ENCODE results near the gene DYRK1A.
A peak's percentile ranks its signal among the peaks of the same experiment; 100 is the strongest.

Gene DYRK1A

DNA sequence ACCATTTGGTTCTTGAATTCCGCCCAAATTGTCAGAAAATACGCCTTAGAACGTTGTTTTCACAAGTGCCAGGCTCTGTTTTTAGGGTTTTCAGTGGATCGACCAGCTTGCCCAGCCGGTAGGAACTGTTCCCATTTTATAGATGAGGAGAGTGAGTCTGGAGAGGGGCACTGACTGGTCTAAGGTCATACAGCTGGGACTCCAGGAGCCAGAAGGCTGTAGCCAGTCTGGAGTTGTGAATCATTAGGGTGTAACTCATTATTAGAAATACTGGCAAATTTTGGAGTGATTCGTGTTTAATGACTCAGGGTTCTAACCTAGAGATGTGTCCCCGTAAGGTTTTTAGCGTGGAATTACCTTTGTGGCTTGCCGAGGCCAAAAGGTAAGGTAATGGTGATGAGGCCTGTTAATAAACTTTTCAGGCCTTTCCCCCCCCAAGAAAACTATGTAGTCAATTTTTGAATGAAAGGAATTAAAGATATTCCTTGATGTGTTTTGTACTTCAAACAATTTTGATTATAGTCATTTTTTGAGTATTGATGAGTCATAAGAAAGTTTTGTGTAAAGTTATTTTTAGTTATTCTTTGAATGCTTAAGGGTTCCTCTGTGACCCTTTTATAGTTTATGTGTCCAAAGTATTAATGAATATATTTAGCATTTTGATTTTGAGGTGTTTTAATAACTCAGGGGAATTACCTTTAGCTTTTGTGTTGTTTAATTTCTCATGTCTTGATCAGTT is 2.1 kb downstream of the DYRK1A start:
- H3K27ac Mint-ChIP-seq (ENCODE audit: low read depth): peak overlapping the region; percentile 78
- no peak for DNase-seq (ENCODE audit: low spot score in 2 of 2)
- ATAC-seq (replicated peaks; ENCODE audit: extremely low read depth, poor library complexity, severe bottlenecking): no peak
- no peaks in the 10 kb centered on the region for H3K27me3 Mint-ChIP-seq
- peaks cover 22% of the 10 kb centered on the region for H3K36me3 Mint-ChIP-seq (ENCODE audit: insufficient read depth)
- H3K9me3 Mint-ChIP-seq: no peaks in the 10 kb centered on the region
- H3K4me1 Mint-ChIP-seq: peaks cover 65% of the 10 kb centered on the region
- H3K4me3 Mint-ChIP-seq: peak overlapping the region; percentile 100

DNA sequence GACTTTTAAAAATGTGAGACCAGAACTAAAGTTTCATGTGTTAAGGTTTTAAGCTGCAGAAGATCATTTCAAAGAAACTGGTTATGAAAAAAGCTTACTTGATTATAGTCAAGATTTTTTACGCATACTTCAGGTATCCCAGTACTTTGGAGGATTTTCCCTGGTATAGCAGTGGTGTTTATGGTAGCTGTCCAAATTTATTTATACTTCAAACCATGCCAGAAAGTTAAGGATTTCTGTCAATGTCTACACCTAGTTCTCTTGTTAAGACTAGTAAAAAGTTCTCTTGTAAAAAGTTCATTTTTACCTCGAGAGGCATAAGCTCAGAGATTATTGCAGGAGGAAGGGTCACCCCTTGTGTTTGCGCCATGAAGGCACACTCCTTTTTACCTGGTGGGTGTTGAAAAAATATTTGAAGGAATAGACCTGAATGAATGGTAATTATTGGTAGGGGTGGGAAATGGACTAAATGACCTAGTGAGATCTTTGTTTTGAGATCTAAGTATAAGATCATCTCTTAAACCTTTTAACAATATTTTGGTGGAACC is 2.8 kb downstream of the DYRK1A start:
- H3K9me3 Mint-ChIP-seq: no peaks in the 10 kb centered on the region
- DNase-seq (ENCODE audit: low spot score in 2 of 2) (no peak), ATAC-seq (replicated peaks; ENCODE audit: extremely low read depth, poor library complexity, severe bottlenecking) (no peak)
- H3K4me1 Mint-ChIP-seq: peaks cover 70% of the 10 kb centered on the region
- peaks cover 22% of the 10 kb centered on the region for H3K36me3 Mint-ChIP-seq (ENCODE audit: insufficient read depth)
- H3K27me3 Mint-ChIP-seq: no peaks in the 10 kb centered on the region
- peak overlapping the region; percentile 100 for H3K4me3 Mint-ChIP-seq
- peak overlapping the region; percentile 78 for H3K27ac Mint-ChIP-seq (ENCODE audit: low read depth)

DNA sequence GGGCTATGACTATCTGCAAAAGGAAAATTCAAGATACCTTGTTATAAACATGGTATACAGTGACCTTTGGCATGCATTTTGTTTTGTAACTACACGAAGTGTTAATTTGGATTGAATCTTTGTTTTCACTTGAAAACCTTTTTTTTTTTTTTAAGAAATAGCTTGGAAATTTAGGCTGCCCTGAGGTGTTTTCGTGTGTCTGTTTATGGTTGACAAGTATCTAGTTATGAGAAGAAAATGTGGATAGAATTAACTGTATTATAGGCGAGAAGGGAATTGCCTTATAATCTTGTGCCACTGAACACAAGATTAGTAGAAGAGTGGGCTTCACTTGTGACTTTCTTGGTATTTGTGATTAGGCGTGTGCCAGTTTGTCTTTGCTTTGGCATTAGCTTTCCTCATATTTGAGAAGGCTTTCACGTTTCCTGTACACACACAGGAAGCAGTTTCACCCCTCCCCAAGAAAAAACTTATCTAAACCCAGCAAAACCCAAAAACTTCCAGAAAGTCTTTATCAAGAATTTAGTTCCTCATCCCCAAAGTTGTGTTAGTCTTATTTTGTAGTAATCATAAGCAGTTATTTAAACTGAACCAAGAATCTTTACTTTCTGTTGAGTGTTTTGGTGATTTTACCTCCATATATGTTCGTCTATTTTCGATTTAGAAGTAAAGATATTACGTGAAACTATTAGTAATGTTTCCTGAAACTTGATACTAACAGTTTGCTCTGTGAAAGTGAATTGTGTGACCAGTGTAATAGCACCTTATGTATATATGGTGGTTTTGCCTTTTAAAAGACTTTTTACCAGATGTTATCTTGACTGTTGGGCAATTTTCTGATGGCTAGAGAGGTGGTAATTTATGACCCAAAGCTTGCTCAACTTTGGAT is 3.8 kb downstream of the DYRK1A start:
- H3K9me3 Mint-ChIP-seq: no peaks in the 10 kb centered on the region
- DNase-seq (ENCODE audit: low spot score in 2 of 2) (no peak), ATAC-seq (replicated peaks; ENCODE audit: extremely low read depth, poor library complexity, severe bottlenecking) (no peak)
- no peaks in the 10 kb centered on the region for H3K27me3 Mint-ChIP-seq
- H3K36me3 Mint-ChIP-seq (ENCODE audit: insufficient read depth): peaks cover 21% of the 10 kb centered on the region
- H3K4me1 Mint-ChIP-seq: peaks cover 71% of the 10 kb centered on the region
- peak overlapping the region; percentile 100 for H3K4me3 Mint-ChIP-seq
- peak overlapping the region; percentile 78 for H3K27ac Mint-ChIP-seq (ENCODE audit: low read depth)

DNA sequence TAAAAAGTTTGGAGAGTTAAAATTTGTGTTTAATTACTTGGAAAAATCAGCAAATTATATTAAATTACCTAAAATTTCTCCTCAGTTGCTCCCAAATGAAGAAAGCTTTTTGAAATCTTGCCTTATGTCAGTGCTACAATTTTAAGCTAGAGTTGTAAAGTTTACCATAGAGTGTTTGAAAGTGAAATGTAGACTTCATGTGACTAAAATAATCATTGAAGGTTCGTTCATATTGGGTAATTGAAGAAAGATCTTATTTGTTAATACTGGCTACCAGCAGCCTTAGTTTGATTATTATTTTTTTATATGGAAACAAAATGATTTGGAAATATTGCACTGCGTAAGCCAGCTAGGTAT is 4.4 kb downstream of the DYRK1A start:
- Mint-ChIP-seq H3K27ac (ENCODE audit: low read depth) (peak overlapping the region; percentile 78), H3K4me3 (peak overlapping the region; percentile 100), H3K27me3 (no peaks in the 10 kb centered on the region), H3K36me3 (ENCODE audit: insufficient read depth) (peaks cover 21% of the 10 kb centered on the region), H3K4me1 (peaks cover 72% of the 10 kb centered on the region), H3K9me3 (no peaks in the 10 kb centered on the region)
- no peak for DNase-seq (ENCODE audit: low spot score in 2 of 2)
- ATAC-seq (replicated peaks; ENCODE audit: extremely low read depth, poor library complexity, severe bottlenecking): no peak

DNA sequence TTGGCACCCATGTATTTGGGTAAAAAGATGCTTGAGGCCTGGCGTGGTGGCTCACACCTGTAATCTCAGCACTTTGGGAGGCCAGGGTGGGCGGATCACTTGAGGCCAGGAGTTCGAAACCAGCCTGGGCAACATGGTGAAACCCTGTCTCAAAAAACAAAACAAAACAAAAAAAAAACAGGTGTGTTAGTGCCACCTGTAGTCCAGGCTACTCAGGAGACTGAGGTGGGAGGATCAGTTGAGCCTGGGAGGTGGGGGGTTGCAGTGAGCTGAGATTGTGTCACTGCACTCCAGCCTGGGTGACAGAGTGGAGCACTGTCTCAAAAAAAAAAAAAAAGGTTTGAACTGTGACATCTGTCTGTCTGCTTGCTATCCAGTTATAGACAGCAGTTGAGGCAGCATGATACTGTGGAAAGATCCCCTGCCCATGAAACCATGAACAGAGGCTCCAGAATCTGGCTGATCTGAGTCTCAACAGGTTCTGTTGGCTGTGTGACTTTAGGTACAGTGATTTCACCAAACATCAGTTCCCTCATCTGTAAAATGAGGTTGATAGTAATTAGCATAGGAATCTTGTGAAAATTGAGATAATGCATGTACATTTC is 5.7 kb downstream of the DYRK1A start:
- Mint-ChIP-seq H3K4me3 (peak overlapping the region; percentile 100), H3K27ac (ENCODE audit: low read depth) (no peak overlapping the region), H3K9me3 (no peaks in the 10 kb centered on the region), H3K27me3 (no peaks in the 10 kb centered on the region), H3K36me3 (ENCODE audit: insufficient read depth) (peaks cover 12% of the 10 kb centered on the region), H3K4me1 (peaks cover 76% of the 10 kb centered on the region)
- ATAC-seq (replicated peaks; ENCODE audit: extremely low read depth, poor library complexity, severe bottlenecking): no peak
- no peak for DNase-seq (ENCODE audit: low spot score in 2 of 2)

DNA sequence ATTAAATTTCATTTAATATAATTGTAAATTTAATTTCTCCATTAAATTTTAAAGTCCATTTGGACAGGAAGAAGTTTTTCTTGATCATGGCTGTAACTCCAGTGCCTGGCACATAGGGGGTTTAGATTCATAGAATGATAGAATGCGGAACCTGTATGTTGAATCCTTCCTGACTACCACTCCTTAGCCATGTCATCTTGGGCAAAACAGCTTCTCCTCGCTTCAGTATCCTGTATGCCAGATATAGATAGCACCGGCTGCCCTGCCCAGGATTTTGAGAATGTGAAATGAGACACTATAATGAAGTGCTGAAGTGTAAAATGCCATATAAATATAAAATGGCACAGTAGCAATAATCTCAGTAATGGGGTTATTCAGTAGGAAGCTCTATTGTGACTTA is 6.4 kb downstream of the DYRK1A start:
- Mint-ChIP-seq H3K4me1 (peaks cover 82% of the 10 kb centered on the region), H3K9me3 (no peaks in the 10 kb centered on the region), H3K27ac (ENCODE audit: low read depth) (no peak overlapping the region), H3K27me3 (no peaks in the 10 kb centered on the region), H3K4me3 (peak overlapping the region; percentile 17), H3K36me3 (ENCODE audit: insufficient read depth) (peaks cover 12% of the 10 kb centered on the region)
- no peak for DNase-seq (ENCODE audit: low spot score in 2 of 2)
- no peak for ATAC-seq (replicated peaks; ENCODE audit: extremely low read depth, poor library complexity, severe bottlenecking)

DNA sequence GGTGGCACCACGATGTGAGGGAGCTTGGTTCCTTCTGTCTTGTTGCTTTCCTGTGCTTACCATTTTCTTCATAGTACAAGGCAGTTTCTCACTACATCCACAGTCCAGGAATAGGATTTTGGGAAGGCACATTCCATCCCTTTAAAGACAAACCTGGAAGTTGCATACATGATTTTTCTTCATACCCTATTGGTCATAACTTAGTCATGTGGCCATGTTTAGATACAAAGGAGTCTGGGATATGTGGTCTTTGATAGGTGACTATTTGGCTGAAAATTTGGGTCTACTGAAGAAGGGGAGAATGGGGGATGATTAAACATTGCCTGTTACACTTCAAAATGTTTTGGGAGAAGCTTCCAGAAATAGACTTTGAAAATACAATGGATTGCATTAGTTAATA is 7.0 kb downstream of the DYRK1A start:
- peak overlapping the region; percentile 54 for H3K27ac Mint-ChIP-seq (ENCODE audit: low read depth)
- DNase-seq (ENCODE audit: low spot score in 2 of 2) (no peak), ATAC-seq (replicated peaks; ENCODE audit: extremely low read depth, poor library complexity, severe bottlenecking) (no peak)
- no peaks in the 10 kb centered on the region for H3K27me3 Mint-ChIP-seq
- H3K9me3 Mint-ChIP-seq: no peaks in the 10 kb centered on the region
- peaks cover 82% of the 10 kb centered on the region for H3K4me1 Mint-ChIP-seq
- peaks cover 7% of the 10 kb centered on the region for H3K36me3 Mint-ChIP-seq (ENCODE audit: insufficient read depth)
- H3K4me3 Mint-ChIP-seq: peak overlapping the region; percentile 36

DNA sequence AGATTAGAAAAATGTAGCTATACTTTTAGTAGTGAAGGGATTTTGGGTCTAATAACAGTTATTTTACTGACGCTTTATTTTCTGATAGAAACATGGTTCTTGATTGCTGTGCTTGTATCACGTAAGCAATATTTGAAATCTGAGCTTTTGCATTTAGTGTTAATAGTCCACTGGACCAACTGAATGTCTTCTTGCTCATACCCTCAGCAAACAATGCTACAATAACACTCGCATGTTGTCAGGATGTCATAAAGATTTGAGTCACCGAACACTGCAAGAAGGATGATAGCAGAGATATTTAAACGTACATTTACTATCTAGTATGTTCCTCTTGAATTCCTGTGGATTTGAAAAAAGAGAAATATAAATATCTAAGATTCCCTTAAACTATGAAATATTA is 7.5 kb downstream of the DYRK1A start:
- H3K36me3 Mint-ChIP-seq (ENCODE audit: insufficient read depth): peaks cover 5% of the 10 kb centered on the region
- H3K27me3 Mint-ChIP-seq: no peaks in the 10 kb centered on the region
- peak overlapping the region; percentile 54 for H3K27ac Mint-ChIP-seq (ENCODE audit: low read depth)
- H3K9me3 Mint-ChIP-seq: no peaks in the 10 kb centered on the region
- no peak overlapping the region for H3K4me3 Mint-ChIP-seq
- ATAC-seq (replicated peaks; ENCODE audit: extremely low read depth, poor library complexity, severe bottlenecking): no peak
- H3K4me1 Mint-ChIP-seq: peaks cover 82% of the 10 kb centered on the region
- no peak for DNase-seq (ENCODE audit: low spot score in 2 of 2)

DNA sequence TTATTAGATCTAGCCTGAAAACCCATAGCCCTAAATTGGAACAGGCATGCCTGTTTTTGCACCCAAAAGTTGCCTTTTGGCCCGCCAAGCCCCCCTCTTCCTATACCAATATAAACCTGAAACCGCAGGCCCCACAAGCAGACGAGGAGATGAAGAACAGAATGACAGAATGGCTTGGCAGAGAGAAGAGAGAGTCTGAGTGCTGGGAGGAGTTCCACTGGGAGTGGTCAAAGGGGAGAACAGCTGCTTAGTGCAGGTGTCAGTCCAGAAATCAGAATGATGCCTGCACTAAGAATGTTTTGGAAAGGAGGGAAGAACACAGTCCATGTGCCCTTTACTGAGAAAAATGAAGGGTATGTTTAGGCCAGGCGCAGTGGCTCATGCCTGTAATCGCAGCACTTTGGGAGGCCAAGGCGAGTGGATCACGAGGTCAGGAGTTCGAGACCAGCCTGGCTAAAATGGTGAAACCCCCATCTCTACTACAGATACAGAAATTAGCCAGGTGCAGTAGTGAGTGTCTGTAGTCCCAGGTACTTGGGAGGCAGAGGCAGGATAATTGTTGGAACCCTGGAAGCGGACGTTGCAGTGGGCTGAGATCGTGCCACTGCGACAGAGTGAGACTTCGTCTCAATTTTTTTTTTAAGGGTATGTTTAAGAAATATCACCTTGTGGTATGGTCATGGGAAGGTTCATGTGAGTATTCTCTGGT is 9.4 kb downstream of the DYRK1A start:
- ATAC-seq (replicated peaks; ENCODE audit: extremely low read depth, poor library complexity, severe bottlenecking) (no peak), DNase-seq (ENCODE audit: low spot score in 2 of 2) (no peak)
- H3K9me3 Mint-ChIP-seq: no peaks in the 10 kb centered on the region
- no peaks in the 10 kb centered on the region for H3K27me3 Mint-ChIP-seq
- H3K27ac Mint-ChIP-seq (ENCODE audit: low read depth): no peak overlapping the region
- H3K4me3 Mint-ChIP-seq: peak overlapping the region; percentile 43
- peaks cover 3% of the 10 kb centered on the region for H3K36me3 Mint-ChIP-seq (ENCODE audit: insufficient read depth)
- H3K4me1 Mint-ChIP-seq: peaks cover 79% of the 10 kb centered on the region

DNA sequence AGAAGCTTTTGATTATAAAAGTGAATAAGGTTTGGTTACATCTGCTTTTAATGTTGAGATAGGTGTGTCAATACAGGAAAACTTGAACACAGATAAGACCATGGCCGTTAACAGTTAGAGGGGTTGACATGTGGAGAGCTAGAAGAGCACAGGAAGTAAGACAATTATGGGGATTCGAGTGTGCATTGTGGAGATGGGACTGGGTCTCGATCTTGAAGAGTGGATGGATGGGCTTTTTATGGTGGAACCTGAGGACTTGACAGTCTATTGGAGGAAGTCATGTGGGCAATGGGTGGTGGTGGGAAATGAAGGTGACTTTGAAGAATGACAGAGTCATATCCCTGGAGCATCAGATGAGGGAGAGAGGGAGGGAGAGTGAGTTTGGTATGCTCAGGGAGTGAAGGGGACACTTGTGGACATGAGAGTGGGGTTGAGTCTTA is 12.1 kb downstream of the DYRK1A start:
- H3K27me3 Mint-ChIP-seq: no peaks in the 10 kb centered on the region
- no peaks in the 10 kb centered on the region for H3K9me3 Mint-ChIP-seq
- H3K36me3 Mint-ChIP-seq (ENCODE audit: insufficient read depth): peaks cover 5% of the 10 kb centered on the region
- H3K27ac Mint-ChIP-seq (ENCODE audit: low read depth): peak overlapping the region; percentile 56
- peak overlapping the region; percentile 50 for H3K4me3 Mint-ChIP-seq
- ATAC-seq (replicated peaks; ENCODE audit: extremely low read depth, poor library complexity, severe bottlenecking) (no peak), DNase-seq (ENCODE audit: low spot score in 2 of 2) (no peak)
- H3K4me1 Mint-ChIP-seq: peaks cover 73% of the 10 kb centered on the region

DNA sequence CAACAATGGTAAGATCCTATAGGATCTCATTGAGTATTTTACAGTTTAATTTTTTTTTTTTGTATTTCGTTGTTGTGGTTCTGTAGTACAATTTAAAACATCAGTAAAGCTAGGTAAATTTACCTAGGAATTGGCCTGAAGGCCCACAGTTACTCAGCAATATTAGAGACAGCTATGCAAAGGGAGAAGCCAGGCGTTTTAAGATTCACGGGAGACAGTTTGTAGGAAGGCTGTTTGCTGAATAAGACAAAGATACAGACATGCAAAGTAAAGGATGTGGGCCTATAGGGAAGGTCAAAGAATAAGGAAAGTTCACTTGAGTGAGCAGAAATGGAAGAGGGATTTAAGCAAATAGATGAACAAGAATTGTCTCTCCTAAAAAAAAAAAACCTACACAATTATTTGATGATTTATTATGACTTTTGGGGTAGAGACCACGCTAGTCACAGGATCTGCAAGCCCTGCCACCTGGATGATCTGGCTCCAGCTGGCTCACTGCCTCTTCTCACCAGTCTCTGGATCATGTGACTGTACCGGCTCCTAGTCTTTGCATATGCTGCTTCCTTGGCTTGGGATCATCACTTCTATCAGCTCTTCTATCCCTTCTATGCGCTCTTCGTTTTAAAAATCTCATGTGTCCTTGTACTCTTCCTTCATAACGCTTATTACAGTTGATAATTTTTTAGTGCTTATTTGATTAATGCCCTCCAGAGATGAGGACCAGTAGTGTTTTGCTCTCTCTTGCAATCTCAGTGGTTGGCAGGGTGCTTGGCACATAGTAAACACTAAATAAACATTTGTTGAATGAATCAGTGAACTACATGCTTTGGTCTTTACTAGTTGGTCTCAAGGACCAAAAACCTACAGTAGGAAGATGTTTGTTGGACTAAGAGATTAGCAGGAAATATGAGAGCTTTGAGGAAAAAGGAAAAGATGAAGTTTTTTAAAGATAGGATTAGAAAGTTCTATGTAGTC is 14.1 kb downstream of the DYRK1A start:
- ATAC-seq (replicated peaks; ENCODE audit: extremely low read depth, poor library complexity, severe bottlenecking): no peak
- Mint-ChIP-seq H3K27me3 (no peaks in the 10 kb centered on the region), H3K27ac (ENCODE audit: low read depth) (peak overlapping the region; percentile 32), H3K4me3 (peak overlapping the region; percentile 15), H3K4me1 (peaks cover 79% of the 10 kb centered on the region), H3K9me3 (no peaks in the 10 kb centered on the region), H3K36me3 (ENCODE audit: insufficient read depth) (peaks cover 7% of the 10 kb centered on the region)
- DNase-seq (ENCODE audit: low spot score in 2 of 2): no peak
